Retinal pigment epithelial cell (primary cell): ENCODE results near the gene LMOD1.

Experiments used
- DNase-seq: peaks from one replicate; pipeline ENCODE4 v3.0.0-alpha.2; 2010; ENCODE audit warnings: low read depth
- H3K4me3 ChIP-seq: 2 replicates; pipeline ENCODE4 v1.5.1; 2011; ENCODE audit warnings: mild to moderate bottlenecking, low read length, control low read depth, moderate library complexity
- CTCF ChIP-seq: conservative IDR thresholded peaks from 2 replicates; pipeline ENCODE4 v1.5.1; 2011; ENCODE audit warnings: low read depth, low read length, control low read depth, inconsistent platforms

Gene LMOD1

GRCh38 chr1:201928266-201928665 lies 18.1 kb downstream of the LMOD1 start:
- no peak overlapping the region for H3K4me3 ChIP-seq
- TF ChIP-seq CTCF, result no peak
- DNase-seq, result no peak

- no peak for DNase-seq
- H3K4me3 ChIP-seq, result no peak overlapping the region
- TF ChIP-seq CTCF, result no peak
Measured at GRCh38 chr1:201925981-201926645, 20.2 kb downstream of the LMOD1 start.

GRCh38 chr1:201925301-201925567 lies 21.1 kb downstream of the LMOD1 start:
- TF ChIP-seq CTCF, result no peak
- no peak for DNase-seq
- no peak overlapping the region for H3K4me3 ChIP-seq

- no peak overlapping the region for H3K4me3 ChIP-seq
- DNase-seq, result no peak
- no peak for TF ChIP-seq CTCF
Measured at GRCh38 chr1:201921952-201922558, 24.3 kb downstream of the LMOD1 start.

GRCh38 chr1:201918343-201918742 lies 28.0 kb downstream of the LMOD1 start:
- TF ChIP-seq CTCF, result no peak
- no peak for DNase-seq
- H3K4me3 ChIP-seq, result no peak overlapping the region

- no peak for DNase-seq
- H3K4me3 ChIP-seq, result no peak overlapping the region
- no peak for TF ChIP-seq CTCF
Measured at GRCh38 chr1:201917362-201918033, 28.9 kb downstream of the LMOD1 start.
